SK-N-SH (cell line): Measurements from ENCODE around the gene AKAP9. TPM values are rescaled to one million over a fixed set of nuclear protein-coding genes. Genes with fewer than 3 reads are reported as not detected.

ENCODE experiments used
- CTCF ChIA-PET: fragments of 300-600, 350-600 bp; formaldehyde crosslinking; extraction: SDS; loops from one replicate; lab custom pipeline; 2021; lab: Yijun Ruan, JAX
- POLR2A ChIA-PET: fragments of 350-600 bp; sonication (Branson Sonifier 250); formaldehyde crosslinking; extraction: SDS; loops from one replicate; lab custom pipeline; 2020; ENCODE audit warnings: antibody characterized with exemption, inconsistent platforms; lab: Yijun Ruan, JAX
- DNase-seq: peaks from one replicate; pipeline ENCODE4 v3.0.0; 2012
- H2AFZ ChIP-seq: fragments of 200-600 bp; sonication (generic); 2 replicates; pipeline ENCODE4 v1.8.1; 2016; ENCODE audit warnings: antibody characterized with exemption, mild to moderate bottlenecking, low read depth
- H3F3A ChIP-seq: fragments of 200-600 bp; sonication (generic); replicated peaks from 2 replicates; pipeline ENCODE3; 2016; ENCODE audit warnings: antibody characterized with exemption, mild to moderate bottlenecking; ENCODE audit not compliant: insufficient read depth
- H3K27ac ChIP-seq, 2 experiments: fragments of 200-500 bp in 1 of 2; fragments of 200-600 bp in 1 of 2; sonication (Bioruptor generic) in 1 of 2; sonication (generic), shearing (Covaris generic) in 1 of 2; 2 replicates each; pipeline versions ENCODE4 v1.5.1 to v1.6.1; 2014 to 2016; ENCODE audit warnings: low read depth in 2 of 2, inconsistent platforms in 1 of 2, low read length in 1 of 2, mild to moderate bottlenecking in 1 of 2, mixed read lengths in 1 of 2
- H3K27me3 ChIP-seq: fragments of 200-600 bp; sonication (generic), shearing (Covaris generic); 2 replicates; pipeline ENCODE4 v1.6.1; 2016; ENCODE audit warnings: mixed run types; ENCODE audit not compliant: insufficient read depth
- H3K36me3 ChIP-seq, 2 experiments: fragments of 200-500 bp in 1 of 2; fragments of 200-600 bp in 1 of 2; sonication (Bioruptor generic) in 1 of 2; sonication (generic) in 1 of 2; replicated peaks in 1 of 2; 2 replicates each; pipeline versions ENCODE3 to v1.5.1; 2014 to 2016; ENCODE audit warnings: low read length in 1 of 2, mild to moderate bottlenecking in 1 of 2; ENCODE audit not compliant: insufficient read depth in 2 of 2, control insufficient read depth in 1 of 2
- H3K4me1 ChIP-seq, 2 experiments: fragments of 200-500 bp in 1 of 2; fragments of 200-600 bp in 1 of 2; sonication (Bioruptor generic) in 1 of 2; sonication (generic), shearing (Covaris generic) in 1 of 2; 2 replicates each; pipeline versions ENCODE4 v1.5.1 to v1.6.1; 2014 to 2016; ENCODE audit warnings: low read depth in 1 of 2, low read length in 1 of 2, mixed run types in 1 of 2; ENCODE audit not compliant: insufficient read depth in 2 of 2, control insufficient read depth in 1 of 2
- H3K4me2 ChIP-seq: fragments of 200-600 bp; sonication (generic), shearing (Covaris generic); 2 replicates; pipeline ENCODE4 v1.6.1; 2017; ENCODE audit warnings: mixed run types
- H3K4me3 ChIP-seq, 2 experiments: fragments of 200-500 bp in 1 of 2; fragments of 200-600 bp in 1 of 2; sonication (Bioruptor generic) in 1 of 2; sonication (generic), shearing (Covaris generic) in 1 of 2; 2 replicates each; pipeline versions ENCODE4 v1.5.1 to v1.8.1; 2014 to 2016; ENCODE audit warnings: low read depth in 2 of 2, inconsistent platforms in 1 of 2, low read length in 1 of 2, mild to moderate bottlenecking in 1 of 2, mixed read lengths in 1 of 2, moderate library complexity in 1 of 2
- H3K79me2 ChIP-seq: fragments of 200-600 bp; sonication (generic); 2 replicates; pipeline ENCODE4 v1.8.1; 2017; ENCODE audit warnings: mild to moderate bottlenecking; ENCODE audit not compliant: insufficient read depth
- H3K9ac ChIP-seq: fragments of 200-600 bp; sonication (generic); 2 replicates; pipeline ENCODE4 v1.6.1; 2017; ENCODE audit warnings: mixed run types
- H3K9me2 ChIP-seq: fragments of 200-600 bp; sonication (generic); 2 replicates; pipeline ENCODE4 v1.6.1; 2017; ENCODE audit warnings: mixed run types
- H3K9me3 ChIP-seq: fragments of 200-600 bp; sonication (generic); 2 replicates; pipeline ENCODE4 v1.6.1; 2017; ENCODE audit warnings: mixed run types, mild to moderate bottlenecking, moderate library complexity
- H4K20me1 ChIP-seq: fragments of 200-600 bp; sonication (generic); 2 replicates; pipeline ENCODE4 v1.6.1; 2017; ENCODE audit warnings: mild to moderate bottlenecking, mixed run types; ENCODE audit not compliant: insufficient read depth
- CHD2 ChIP-seq: fragments of 150-350 bp; IDR thresholded peaks from 2 replicates; pipeline ENCODE4 v1.6.1; 2018; ENCODE audit warnings: low read length; ENCODE audit not compliant: partially characterized antibody
- CTCF ChIP-seq: fragments of 200-600 bp; sonication (generic); IDR thresholded peaks from 2 replicates; pipeline ENCODE4 v1.6.1; 2017; ENCODE audit warnings: antibody characterized with exemption, mild to moderate bottlenecking, moderate library complexity
- EP300 ChIP-seq, 2 experiments: IDR thresholded peaks; 2 replicates each; pipeline versions ENCODE4 v1.4.0 to v1.6.1; 2012; ENCODE audit warnings: borderline replicate concordance in 1 of 2, low read depth in 1 of 2, low read length in 1 of 2
- FOXJ3 ChIP-seq: sonication (generic); formaldehyde crosslinking; IDR thresholded peaks from 2 replicates; pipeline ENCODE4 v1.5.1; 2020; ENCODE audit warnings: mild to moderate bottlenecking, missing genetic modification reagents
- GATA2 ChIP-seq: sonication (generic); formaldehyde crosslinking; IDR thresholded peaks from 2 replicates; pipeline ENCODE4 v1.5.0; 2020; ENCODE audit warnings: mild to moderate bottlenecking, missing genetic modification reagents
- IRF3 ChIP-seq: fragments of 150-350 bp; IDR thresholded peaks from 2 replicates; pipeline ENCODE4 v1.6.1; 2016; ENCODE audit warnings: mild to moderate bottlenecking, low read depth, low read length
- PBX3 ChIP-seq: IDR thresholded peaks from 2 replicates; pipeline ENCODE4; 2012
- RAD21 ChIP-seq: IDR thresholded peaks from 2 replicates; pipeline ENCODE4 v1.6.1; 2012; ENCODE audit warnings: mild to moderate bottlenecking, low read length
- REST ChIP-seq: IDR thresholded peaks from 2 replicates; pipeline ENCODE4 v1.6.1; 2012; ENCODE audit warnings: mild to moderate bottlenecking, low read depth, low read length, moderate library complexity
- TAF1 ChIP-seq: IDR thresholded peaks from 2 replicates; pipeline ENCODE4 v1.6.1; 2012; ENCODE audit warnings: low read depth, mild to moderate bottlenecking, low read length, moderate library complexity, borderline replicate concordance
- ZBTB33 ChIP-seq: IDR thresholded peaks from 2 replicates; pipeline ENCODE4 v1.4.0; 2012; ENCODE audit warnings: low read depth, borderline replicate concordance
- WGBS: methylation state at CpG from one replicate; pipeline ENCODE4 v1.1.6; 2017; ENCODE audit warnings: low lambda C conversion rate; 5-methylcytosine and 5-hydroxymethylcytosine counted together
- polyA plus RNA-seq, 3 experiments: library from polyadenylated mRNA; depleted of rRNA; stranded (reverse); fragments of >200 nt; gene quantifications; 2 replicates each; pipeline ENCODE4 v1.2.3, GENCODE V29; 2012

Gene AKAP9
- polyA plus RNA-seq, 1 of the 3 experiments (the other 2 are of a cell fraction), result 13.1 TPM

- H3K27me3 ChIP-seq, result no peaks in the 10 kb centered on the region
- no peak for DNase-seq
- H3K4me1 ChIP-seq, result no peaks in the 10 kb centered on the region
- H2AFZ ChIP-seq, result no peak overlapping the region
- H3K9me3 ChIP-seq, result no peaks in the 10 kb centered on the region
- no peaks in the 10 kb centered on the region for H3K79me2 ChIP-seq
- no peaks in the 10 kb centered on the region for H3K9me2 ChIP-seq
- peaks cover 15% of the 10 kb centered on the region for H3F3A ChIP-seq
- POLR2A ChIA-PET, result no interaction called here
- whole genome bisulfite sequencing, result 91% methylated on average over 8 of the region's 8 CpGs
- no peak overlapping the region for H3K27ac ChIP-seq
- no peak overlapping the region for H3K9ac ChIP-seq
- no peak overlapping the region for H3K4me3 ChIP-seq
- no peaks in the 10 kb centered on the region for H4K20me1 ChIP-seq
- peaks cover 58 to 79% of the 10 kb centered on the region in 2 experiments for H3K36me3 ChIP-seq
- no peak for TF ChIP-seq IRF3
- no peak for TF ChIP-seq FOXJ3
- TF ChIP-seq EP300 (IDR thresholded peaks at IDR 0.05; ENCODE audit: borderline replicate concordance in 1 of 2, low read depth in 1 of 2, low read length in 1 of 2), result no peak
- TF ChIP-seq CTCF, result no peak
- TF ChIP-seq, all 33 proteins: peak for 0
- H3K4me2 ChIP-seq, result no peak overlapping the region
- CTCF ChIA-PET, result interaction anchor here (1.2 to 1.4 kb wide), 2 partner anchors 25 to 228 kb away, joined by 3 to 13 read pairs; partner anchors contain the start of genes CYP51A1 and MTERF1
These were observed 168.2 kb downstream of the AKAP9 start for GRCh38 chr7:92108821-92109220.

GRCh38 chr7:92110857-92111256, 170.2 kb downstream of the AKAP9 start:
- Histone ChIP-seq H3K9me2 (no peaks in the 10 kb centered on the region), H3K27ac (no peak overlapping the region), H3K36me3 (peaks cover 76 to 81% of the 10 kb centered on the region in 2 experiments), H3K4me3 (no peak overlapping the region), H3K4me1 (no peaks in the 10 kb centered on the region), H3K4me2 (no peak overlapping the region)
- no peak for TF ChIP-seq REST
- no peak for TF ChIP-seq RAD21
- TF ChIP-seq TAF1, result no peak
- no peak for TF ChIP-seq PBX3
- no peak for TF ChIP-seq EP300 (IDR thresholded peaks at IDR 0.05; ENCODE audit: borderline replicate concordance in 1 of 2, low read depth in 1 of 2, low read length in 1 of 2)
- no peak for TF ChIP-seq CHD2
- no peak for TF ChIP-seq ZBTB33
- no peak for TF ChIP-seq GATA2 (CRISPR knock-in tag)
- no peak for TF ChIP-seq CTCF
- TF ChIP-seq, all 33 proteins: peak for 0
- 96% methylated on average over 2 of the region's 2 CpGs for WGBS
- no peaks in the 10 kb centered on the region for H4K20me1 ChIP-seq
- H3K9ac ChIP-seq, result no peak overlapping the region
- no peaks in the 10 kb centered on the region for H3K9me3 ChIP-seq
- CTCF ChIA-PET, result interaction anchor here (1.1 to 1.4 kb wide), 2 partner anchors 21 to 24 kb away, joined by 3 to 6 read pairs; partner anchors contain the start of gene CYP51A1
- peaks cover 15% of the 10 kb centered on the region for H3F3A ChIP-seq
- DNase-seq, result no peak
- no peaks in the 10 kb centered on the region for H3K79me2 ChIP-seq
- H2AFZ ChIP-seq, result no peak overlapping the region
- POLR2A ChIA-PET, result no interaction called here
- H3K27me3 ChIP-seq, result no peaks in the 10 kb centered on the region
